Urothelium cell line (cell line): ENCODE results near the gene P3H2.
"Not testable (repeated sequence)": the region's sequence is repeated elsewhere in the genome, so short reads cannot be mapped to it uniquely, and the experiment has no call there.

Source experiments
- DNase-seq: peaks from one replicate; pipeline ENCODE4 v3.0.0; 2011; ENCODE audit warnings: low spot score, mixed read lengths
- FAIRE-seq: peaks from 2 replicates; lab custom pipeline; 2011; peaks lifted over from hg19 to GRCh38; lab: Jason Lieb, UNC

The P3H2 gene

GRCh38 chr3:189990826-189991225, 129.9 kb downstream of the P3H2 start:
- no peak for DNase-seq
- no peak for FAIRE-seq

GRCh38 chr3:189988854-189989253, 131.8 kb downstream of the P3H2 start:
- DNase-seq, result no peak
- no peak for FAIRE-seq

- FAIRE-seq (no peak), DNase-seq (no peak)
Measured at GRCh38 chr3:189988322-189988721, 132.4 kb downstream of the P3H2 start.

- DNase-seq (no peak), FAIRE-seq (no peak)
Measured at GRCh38 chr3:189985948-189986347, 134.7 kb downstream of the P3H2 start.

- DNase-seq, result no peak
- FAIRE-seq, result no peak
Measured at GRCh38 chr3:189983612-189984011, 137.1 kb downstream of the P3H2 start.

GRCh38 chr3:189982321-189982945, 138.3 kb downstream of the P3H2 start:
- FAIRE-seq (no peak), DNase-seq (no peak)

DNA sequence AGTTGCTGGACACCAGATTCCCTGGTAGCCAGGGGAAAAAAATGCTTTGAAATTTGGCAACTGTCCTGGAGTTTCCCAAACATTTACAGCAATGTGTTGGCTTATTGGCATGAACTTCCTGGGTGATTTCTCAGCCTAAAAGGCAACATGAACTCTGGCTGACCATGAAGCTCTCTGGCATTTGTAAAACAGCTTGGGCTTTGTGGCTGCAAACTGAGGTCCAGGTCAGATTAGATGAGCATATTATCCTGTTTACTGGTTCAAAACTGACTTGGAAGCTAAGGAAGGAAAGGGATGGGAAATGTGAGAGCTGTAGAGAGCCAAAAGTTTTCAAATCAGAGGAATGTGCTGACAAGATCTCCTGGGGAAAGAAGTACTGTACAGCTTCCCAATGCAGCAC, 139.0 kb downstream of the P3H2 start:
- DNase-seq (peak; percentile 25), FAIRE-seq (no peak)

- FAIRE-seq, result no peak
- DNase-seq, result no peak
Measured at GRCh38 chr3:189978753-189979152, 141.9 kb downstream of the P3H2 start.

DNA sequence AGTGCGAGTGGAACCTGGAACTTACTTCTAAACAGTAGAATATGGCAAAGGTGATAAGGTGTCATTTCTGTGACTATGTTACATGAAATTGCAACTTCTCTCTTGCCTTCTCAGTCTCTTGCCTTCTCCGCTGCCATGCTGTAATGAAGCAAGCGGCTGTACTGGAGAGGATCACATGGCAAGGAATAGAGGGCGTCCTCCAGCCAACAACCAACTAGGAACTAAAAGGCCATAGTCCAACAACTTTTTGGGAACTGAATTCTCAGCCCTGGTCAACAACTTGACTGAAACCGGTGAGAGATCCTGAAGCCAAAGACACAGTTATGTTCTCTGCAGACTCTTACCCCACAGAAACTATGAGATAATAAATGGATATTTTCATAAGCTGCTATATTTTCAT, 143.5 kb downstream of the P3H2 start:
- DNase-seq, result no peak
- FAIRE-seq, result no peak

DNA sequence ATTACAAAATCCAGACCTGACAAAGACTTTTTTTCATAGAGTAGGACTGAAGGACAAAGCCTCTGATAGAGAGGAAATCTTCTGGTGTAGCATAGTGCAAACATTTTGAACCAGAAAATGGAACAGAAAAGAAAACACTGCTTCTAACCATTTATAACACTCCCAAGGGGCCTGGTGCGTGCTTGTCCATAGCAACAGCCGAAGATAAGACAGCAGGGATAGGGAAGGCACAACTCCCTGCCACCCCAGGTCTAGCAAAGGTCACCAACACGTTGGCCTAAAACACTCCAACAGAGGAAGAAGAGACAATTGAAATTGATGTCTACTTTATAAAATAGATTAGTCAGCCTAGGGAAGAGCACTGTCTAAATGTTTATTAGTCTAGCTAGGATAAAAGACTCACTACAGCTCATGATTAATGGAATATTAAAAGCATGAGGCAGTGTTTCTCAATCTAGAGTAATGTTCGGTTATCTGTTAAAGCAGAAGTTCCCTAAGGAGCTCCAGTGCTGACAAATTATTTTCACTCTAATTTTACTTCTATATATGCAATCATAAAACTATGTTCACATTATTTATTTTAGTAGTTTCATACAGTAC, 145.2 kb downstream of the P3H2 start:
- FAIRE-seq, result no peak

DNA sequence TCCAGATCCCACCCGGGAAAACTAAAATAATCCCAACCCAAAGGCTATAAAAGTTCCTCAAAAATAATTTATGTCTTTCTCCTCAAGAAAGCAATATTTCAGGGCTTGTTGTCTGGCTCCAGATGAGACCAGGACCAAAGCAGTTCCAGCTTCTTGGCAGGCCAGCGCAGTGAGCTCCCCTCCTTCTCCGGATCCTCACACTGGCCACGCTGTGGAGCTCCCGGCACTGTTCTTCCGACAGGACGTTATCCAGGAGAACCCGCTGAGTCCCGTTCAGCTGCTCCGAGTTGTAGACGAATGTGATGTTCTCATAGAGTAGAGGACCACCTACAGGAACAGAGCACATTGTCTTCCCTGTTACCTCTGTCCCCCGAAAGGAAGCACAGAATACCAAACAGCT, 146.3 kb downstream of the P3H2 start:
- no peak for DNase-seq
- FAIRE-seq, result no peak

More for the DNA sequence above, 145.2 kb downstream of the P3H2 start:
- no peak for DNase-seq

GRCh38 chr3:189967254-189967865, 153.3 kb downstream of the P3H2 start:
- FAIRE-seq (no peak), DNase-seq (peak; percentile 35)

DNA sequence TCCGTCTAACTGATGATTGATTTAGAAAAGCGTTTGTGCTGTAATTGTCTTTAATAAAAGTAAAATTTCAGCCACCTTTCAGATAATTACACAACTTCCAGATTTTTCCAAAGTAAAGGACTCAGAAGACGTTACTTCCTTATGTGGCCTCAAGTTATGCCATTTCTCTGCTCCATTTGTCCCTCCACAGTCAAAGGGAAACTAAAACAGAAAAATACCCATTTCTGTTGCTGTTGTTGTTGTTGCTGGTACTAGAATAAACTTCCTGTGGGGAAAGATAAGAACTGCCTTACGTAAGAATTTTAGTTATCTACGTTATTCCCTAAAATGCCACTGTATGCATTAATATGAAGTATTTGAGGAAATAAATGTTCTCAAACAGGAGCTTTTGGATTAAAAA, 153.9 kb downstream of the P3H2 start:
- no peak for FAIRE-seq
- no peak for DNase-seq

- no peak for FAIRE-seq
- no peak for DNase-seq
Measured at GRCh38 chr3:189964623-189965332, 155.9 kb downstream of the P3H2 start.

- DNase-seq (no peak), FAIRE-seq (no peak)
Measured at GRCh38 chr3:189962466-189962865, 158.2 kb downstream of the P3H2 start.

DNA sequence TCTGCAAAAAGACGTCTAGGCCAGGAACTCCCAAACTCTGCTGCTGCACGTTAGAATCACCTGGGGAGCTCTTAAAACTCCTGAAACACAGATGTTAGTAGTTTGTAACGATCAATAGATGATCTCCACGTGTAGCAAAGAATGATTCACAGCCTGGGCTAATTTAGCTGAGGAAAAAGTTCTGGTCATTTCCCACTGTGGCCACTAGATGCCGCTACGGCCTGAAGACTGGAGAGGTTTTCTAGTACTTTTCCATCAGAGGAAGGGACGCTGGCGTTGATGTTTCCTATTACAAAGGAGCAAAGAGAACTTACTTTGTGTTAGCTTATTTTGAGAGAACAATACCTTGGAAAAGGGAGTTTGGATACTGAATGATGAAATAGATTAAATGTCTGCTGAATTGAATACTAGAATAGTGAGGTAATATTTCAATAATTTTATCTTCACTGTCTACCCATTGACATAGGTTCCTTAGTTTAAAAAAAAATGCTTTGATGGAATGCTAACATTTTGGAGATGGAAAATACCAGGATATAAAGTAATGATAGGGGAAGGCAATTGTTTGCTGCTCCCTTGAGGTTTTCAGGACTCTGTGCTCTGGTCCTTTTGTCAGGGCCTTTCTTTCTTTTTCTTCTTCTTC, 159.1 kb downstream of the P3H2 start:
- peak; percentile 78 for DNase-seq
- no peak for FAIRE-seq

DNA sequence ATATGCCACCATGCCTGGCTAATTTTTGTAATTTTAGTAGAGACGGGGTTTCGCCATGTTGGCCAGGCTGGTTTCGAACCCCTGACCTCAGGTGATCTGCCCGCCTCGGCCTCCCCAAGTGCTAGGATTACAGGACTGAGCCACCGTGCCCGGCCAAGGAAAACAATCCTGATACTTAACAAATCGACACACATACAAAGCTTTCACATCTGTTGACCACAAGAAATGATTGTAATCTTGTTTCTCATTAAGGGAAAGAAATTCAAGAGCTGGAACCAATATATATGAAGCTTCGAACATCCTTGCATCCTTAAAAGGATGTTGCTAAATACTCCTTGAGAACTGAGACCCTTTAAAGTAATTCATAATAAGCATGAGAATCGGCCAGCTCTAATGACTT, 159.6 kb downstream of the P3H2 start:
- not testable (repeated sequence) for FAIRE-seq

GRCh38 chr3:189954733-189955665, 165.7 kb downstream of the P3H2 start:
- DNase-seq (no peak), FAIRE-seq (no peak)

More for the DNA sequence above, 159.6 kb downstream of the P3H2 start:
- DNase-seq, result not testable (repeated sequence)

DNA sequence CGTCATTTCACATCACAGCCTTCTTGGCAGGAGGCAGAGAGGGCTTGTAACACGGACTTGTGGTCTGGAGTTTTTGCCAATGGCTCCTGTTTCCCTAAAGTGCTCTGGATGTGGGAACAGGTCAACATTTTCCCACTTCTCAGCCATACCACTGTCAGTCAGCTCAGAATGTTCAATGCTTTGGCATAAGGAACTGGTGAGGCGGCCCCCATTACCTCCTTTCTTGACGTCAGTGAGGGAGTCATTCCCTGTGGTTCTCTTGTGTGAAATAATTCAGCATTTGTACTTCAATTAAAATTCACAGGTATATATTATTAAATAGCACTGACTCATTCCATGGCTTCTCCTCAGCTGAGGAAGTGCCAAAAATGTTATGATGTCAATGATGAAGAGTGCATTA, 167.1 kb downstream of the P3H2 start:
- no peak for DNase-seq

DNA sequence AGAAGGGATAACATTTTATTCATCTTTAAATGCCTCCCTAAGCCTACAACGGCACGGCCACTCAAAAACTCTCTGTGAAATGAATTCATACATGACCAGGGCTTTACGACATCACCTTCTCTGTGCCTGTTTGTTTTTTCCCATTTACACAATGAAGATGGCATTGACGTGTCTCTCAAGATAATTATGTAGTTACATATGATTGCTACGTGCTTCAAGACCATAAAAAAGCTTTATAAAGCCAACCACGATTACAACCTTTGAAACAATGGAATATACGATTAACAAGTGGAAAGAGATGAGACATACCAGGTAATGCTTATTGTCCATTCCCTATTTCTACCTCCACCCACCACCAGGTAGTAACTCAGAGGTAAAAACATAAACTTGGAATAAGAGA, 168.4 kb downstream of the P3H2 start:
- DNase-seq, result no peak
- no peak for FAIRE-seq

More for the DNA sequence above, 167.1 kb downstream of the P3H2 start:
- no peak for FAIRE-seq
